GM12878 (cell line): ENCODE measurements around the gene FUT8. TPM values are rescaled to one million over a fixed set of nuclear protein-coding genes. Genes with fewer than 3 reads are reported as not detected.

Experiments used
- ATAC-seq: fragments of 200-7000 bp; cut with Tn5 transposase; 3 replicates; pipeline ENCODE4 v1.9.1; 2020; ENCODE audit warnings: mild to moderate bottlenecking, moderate library complexity
- BruUV-seq: library from RNA; stranded (reverse); fragments of 400-500 nt; replicated peaks from 2 replicates; lab custom pipeline; 2021; lab: Mats Ljungman, UMichigan
- CTCF ChIA-PET: fragments of 300-600 bp; sonication (Branson Sonifier 250); formaldehyde crosslinking; extraction: SDS; loops from one replicate; lab custom pipeline; 2021; ENCODE audit warnings: inconsistent platforms; lab: Yijun Ruan, JAX
- POLR2A ChIA-PET: fragments of 350-600 bp; formaldehyde crosslinking; extraction: SDS; loops from one replicate; lab custom pipeline; 2021; ENCODE audit warnings: inconsistent platforms; lab: Charles Lee
- RAD21 ChIA-PET: fragments of 300-600 bp; sonication (Branson Sonifier 250); formaldehyde crosslinking; loops from one replicate; lab custom pipeline; 2023; ENCODE audit warnings: antibody characterized with exemption; ENCODE audit not compliant: unreplicated experiment; lab: Charles Lee
- SMC1A ChIA-PET: fragments of 300-600 bp; sonication (Branson Sonifier 250); formaldehyde crosslinking; loops from one replicate; lab custom pipeline; 2023; ENCODE audit not compliant: unreplicated experiment, uncharacterized antibody; lab: Charles Lee
- DNase-seq: peaks from one replicate; pipeline ENCODE4 v3.0.0-alpha.2; 2011; ENCODE audit warnings: low read depth, low spot score
- FAIRE-seq: peaks from 3 replicates; lab custom pipeline; 2011; peaks lifted over from hg19 to GRCh38; lab: Jason Lieb, UNC
- H2AFZ ChIP-seq: 2 replicates; pipeline ENCODE4 v1.6.0; 2011; ENCODE audit warnings: low read depth, low read length, control low read depth; ENCODE audit not compliant: control insufficient read depth
- H3K27ac ChIP-seq: 2 replicates; pipeline ENCODE4 v1.5.1; 2011; ENCODE audit warnings: control low read depth; ENCODE audit not compliant: control insufficient read depth, insufficient read depth
- H3K27me3 ChIP-seq, 2 experiments: replicated peaks in 1 of 2; 2 replicates each; pipeline versions ENCODE4 v1.6.0 to v1.6.1; 2011; ENCODE audit warnings: low read length in 1 of 2; ENCODE audit not compliant: control insufficient read depth in 2 of 2, insufficient read depth in 2 of 2
- H3K36me3 ChIP-seq, 2 experiments: 2 replicates each; pipeline ENCODE4 v1.5.1; 2011; ENCODE audit warnings: low read length in 1 of 2; ENCODE audit not compliant: control insufficient read depth in 2 of 2, insufficient read depth in 2 of 2
- H3K4me1 ChIP-seq: 2 replicates; pipeline ENCODE4 v1.6.1; 2011; ENCODE audit warnings: mild to moderate bottlenecking, low read length, moderate library complexity, mixed read lengths; ENCODE audit not compliant: control insufficient read depth, insufficient read depth
- H3K4me2 ChIP-seq: 2 replicates; pipeline ENCODE4 v1.6.0; 2011; ENCODE audit warnings: control low read depth; ENCODE audit not compliant: control insufficient read depth, insufficient read depth
- H3K4me3 ChIP-seq: fragments of 200-600 bp; sonication (generic); 2 replicates; pipeline ENCODE4 v1.5.1; 2016
- H3K79me2 ChIP-seq: 2 replicates; pipeline ENCODE4 v1.6.0; 2011; ENCODE audit warnings: low read length; ENCODE audit not compliant: control insufficient read depth, insufficient read depth
- H3K9ac ChIP-seq: 2 replicates; pipeline ENCODE4 v1.8.0; 2011; ENCODE audit warnings: low read length, control low read depth, mixed read lengths; ENCODE audit not compliant: control insufficient read depth, insufficient read depth
- H3K9me3 ChIP-seq: replicated peaks from 3 replicates; pipeline ENCODE4 v1.5.1; 2011; ENCODE audit warnings: mild to moderate bottlenecking, low read length; ENCODE audit not compliant: control insufficient read depth, insufficient read depth
- H4K20me1 ChIP-seq: 2 replicates; pipeline ENCODE4 v1.6.0; 2011; ENCODE audit not compliant: control insufficient read depth, insufficient read depth
- ATF7 ChIP-seq: fragments of 450-650 bp; IDR thresholded peaks from 2 replicates; pipeline ENCODE4 v1.6.1; 2016; ENCODE audit warnings: low read depth, mild to moderate bottlenecking
- GABPA ChIP-seq: IDR thresholded peaks from 2 replicates; pipeline ENCODE4 v1.6.1; 2014; ENCODE audit warnings: antibody characterized with exemption, low read depth, mild to moderate bottlenecking, inconsistent platforms
- HSF1 ChIP-seq: fragments of 150-350 bp; IDR thresholded peaks from 2 replicates; pipeline ENCODE4 v1.6.1; 2014; ENCODE audit warnings: mild to moderate bottlenecking, low read depth, low read length
- IKZF1 ChIP-seq: fragments of 450-650 bp; conservative IDR thresholded peaks from 2 replicates; pipeline ENCODE4 v1.6.1; 2017; ENCODE audit warnings: antibody characterized with exemption, mild to moderate bottlenecking
- IRF3 ChIP-seq: fragments of 450-650 bp; IDR thresholded peaks from 2 replicates; pipeline ENCODE4 v1.6.1; 2014; ENCODE audit warnings: mild to moderate bottlenecking
- PAX8 ChIP-seq: fragments of 450-650 bp; IDR thresholded peaks from 2 replicates; pipeline ENCODE4 v1.6.1; 2017; ENCODE audit warnings: mild to moderate bottlenecking, moderate library complexity
- RELB ChIP-seq: fragments of 450-650 bp; IDR thresholded peaks from 2 replicates; pipeline ENCODE4 v1.6.1; 2017; ENCODE audit warnings: low read depth, mild to moderate bottlenecking, moderate library complexity
- TCF3 ChIP-seq: IDR thresholded peaks from 2 replicates; pipeline ENCODE4 v1.6.1; 2012; ENCODE audit warnings: low read depth, mild to moderate bottlenecking, low read length, borderline replicate concordance; ENCODE audit not compliant: insufficient read depth
- TCF7 ChIP-seq: IDR thresholded peaks from 2 replicates; pipeline ENCODE4 v1.6.1; 2014; ENCODE audit warnings: antibody characterized with exemption, borderline replicate concordance
- ZBTB4 ChIP-seq: fragments of 450-650 bp; formaldehyde crosslinking; IDR thresholded peaks from 2 replicates; pipeline ENCODE4 v1.4.0; 2022; ENCODE audit warnings: mild to moderate bottlenecking, moderate library complexity
- ZNF622 ChIP-seq: fragments of 450-650 bp; IDR thresholded peaks from 2 replicates; pipeline ENCODE4 v1.6.1; 2017; ENCODE audit warnings: mild to moderate bottlenecking, inconsistent platforms
- WGBS: methylation state at CpG from one replicate; pipeline ENCODE4 v1.1.6; 2016; ENCODE audit warnings: low lambda C conversion rate; ENCODE audit not compliant: insufficient replicate concordance, insufficient coverage; ENCODE audit errors: missing lambda C conversion rate; 5-methylcytosine and 5-hydroxymethylcytosine counted together
- in situ Hi-C: fragments of 300-500 bp; cut with MboI; formaldehyde crosslinking; loops from 9 replicates; pipeline ENCODE4 v1.14.3; 2018; ENCODE audit warnings: mixed read lengths
- intact Hi-C: fragments of 100-400 bp; cut with micrococcal nuclease; formaldehyde crosslinking; loops from one replicate; pipeline ENCODE4 v1.14.2; 2022; ENCODE audit not compliant: unreplicated experiment
- polyA plus RNA-seq, 11 experiments: library from polyadenylated mRNA; depleted of rRNA in 4 of 11; unstranded in 6 of 11; stranded (reverse) in 5 of 11; fragments of >200 nt; fragmentation: Nextera tagmentation in 4 of 11; fragmentation: Illumina TruSeq in 1 of 11; extraction: Ambion mirVana in 4 of 11; extraction: Trizol in 1 of 11; gene quantifications; 1 replicate in 1 of 11; 2 replicates in 10 of 11; pipeline versions ENCODE4 v1.2.1 to v1.2.3, GENCODE V29; 2011 to 2016; ENCODE audit warnings: inconsistent platforms in 2 of 11, missing spikeins in 2 of 11, low read depth in 1 of 11
- total RNA-seq, 4 experiments: library from RNA; depleted of rRNA in 3 of 4; stranded (reverse); fragments of >200 nt in 3 of 4; fragmentation: Illumina TruSeq in 1 of 4; extraction: Trizol in 1 of 4; gene quantifications; 2 replicates each; pipeline versions ENCODE4 v1.2.1 to v1.2.3, GENCODE V29; 2013 to 2021

FUT8 gene
- total and polyA plus RNA-seq, 10 of the 15 experiments (the other 5 are each of a cell fraction or from before 2014, with no cell fraction given), result 21.3 to 106 (median 66.3) TPM

- H3K9ac ChIP-seq, result no peak overlapping the region
- RAD21 ChIA-PET, result interaction anchor here (0.7 to 2.4 kb wide), 2 partner anchors 42 to 207 kb away, joined by 3 to 6 read pairs; no protein-coding TSS in a partner anchor
- H3K4me2 ChIP-seq, result no peak overlapping the region
- ATAC-seq, result no peak
- CTCF ChIA-PET, result interaction anchor here (1.0 to 1.7 kb wide), 2 partner anchors 136 to 207 kb away, joined by 3 to 5 read pairs; no protein-coding TSS in a partner anchor
- POLR2A ChIA-PET, result interaction anchor here (0.6 to 1.2 kb wide), 2 partner anchors 8 to 182 kb away, joined by 3 read pairs; no protein-coding TSS in a partner anchor
- no peak for DNase-seq
- no peak overlapping the region for H3K4me3 ChIP-seq
- no TSS peak for BruUV-seq
- no peaks in the 10 kb centered on the region for H3K4me1 ChIP-seq
- in situ Hi-C loops (no loop called here), intact Hi-C loops (no loop called here)
- H2AFZ ChIP-seq, result no peak overlapping the region
- H4K20me1 ChIP-seq, result no peaks in the 10 kb centered on the region
- no peak for FAIRE-seq
- TF ChIP-seq ZBTB4 (CRISPR knock-in tag), result no peak
- TF ChIP-seq TCF3, result no peak
- TF ChIP-seq ATF7, result no peak
- TF ChIP-seq TCF7, result no peak
- TF ChIP-seq GABPA, result no peak
- no peak for TF ChIP-seq IKZF1
- TF ChIP-seq ZNF622, result no peak
- no peak for TF ChIP-seq RELB
- no peak for TF ChIP-seq HSF1
- TF ChIP-seq PAX8, result no peak
- no peak for TF ChIP-seq IRF3
- SMC1A ChIA-PET, result interaction anchor here (0.6 to 1.3 kb wide), 3 partner anchors 8 to 335 kb away, joined by 3 to 5 read pairs (median 3); no protein-coding TSS in a partner anchor
- no peaks in the 10 kb centered on the region; the same call in 1 of the 2 replicates for H3K79me2 ChIP-seq
- WGBS, result 95% methylated on average over 5 of the region's 5 CpGs
- peaks cover 0 to 9% of the 10 kb centered on the region in 2 experiments; a peak in 1 of 4 replicates for H3K36me3 ChIP-seq
- no peak overlapping the region for H3K27ac ChIP-seq
- no peaks in the 10 kb centered on the region for H3K27me3 ChIP-seq
- H3K9me3 ChIP-seq, result no peaks in the 10 kb centered on the region
Measured at GRCh38 chr14:65622703-65623102, 210.2 kb downstream of the FUT8 start.
